Heart left ventricle (tissue), 13 donors: Measurements from ENCODE around the gene PRKAA2.
"Not testable (repeated sequence)": the region's sequence is repeated elsewhere in the genome, so short reads cannot be mapped to it uniquely, and the experiment has no call there.

ENCODE experiments used
- POLR2A ChIP-seq, 2 donors: fragments of 450-650 bp; IDR thresholded peaks; one replicate each; pipeline ENCODE4 v1.6.1; 2017; ENCODE audit warnings: antibody characterized with exemption in 2 of 2, mild to moderate bottlenecking in 2 of 2, moderate library complexity in 2 of 2
- TF ChIP-seq, protein P1 (sequence below), 12 donors: fragments of 200-600 bp; sonication (generic) in 4 of 12; IDR thresholded peaks; one replicate each; pipeline versions ENCODE4 v1.5.0 to v1.8.0; 2018 to 2022; ENCODE audit warnings: antibody characterized with exemption in 12 of 12, mild to moderate bottlenecking in 5 of 12
- donor health status: ischemic (EF 13 %, LVEDD 7.1; RV severe dilation, severe dysfunction).
- donor health status: DM: no; HTN: yes; CAD: no.
- donor health status: DM: no; HTN: no; CAD: no.
- donor health status: ischemic (EF 25% LVEDD 6.9; RV normal size, moderate dysfunction).
- donor health status: ischemic (EF 25% LVEDD 5.7; RV mildly dilated, moderate dysfunction).
- donor health status: ischemic (EF 35%, LVEDD 5.7; RV mildly dilated, moderate dysfunction).
- donor health status: nonischemic (EF 11% LVEDD 7.7; RV severe dilation, severe dysfunction).
- donor health status: DM: yes; HTN: yes; CAD: no.
- donor health status: PGD.
- donor health status: ischemic (EF 29% LVEDD 5.4; RV normal size, mild dysfunction).
- donor health status: nonischemic (EF 23%, LVEDD 6.1; RV moderate dilation, normal function).

GRCh38 chr1:56610770-56611169, 34.3 kb upstream of the PRKAA2 start:
- TF ChIP-seq POLR2A (IDR thresholded peaks at IDR 0.05): not testable (repeated sequence)
- TF ChIP-seq, protein P1, sequence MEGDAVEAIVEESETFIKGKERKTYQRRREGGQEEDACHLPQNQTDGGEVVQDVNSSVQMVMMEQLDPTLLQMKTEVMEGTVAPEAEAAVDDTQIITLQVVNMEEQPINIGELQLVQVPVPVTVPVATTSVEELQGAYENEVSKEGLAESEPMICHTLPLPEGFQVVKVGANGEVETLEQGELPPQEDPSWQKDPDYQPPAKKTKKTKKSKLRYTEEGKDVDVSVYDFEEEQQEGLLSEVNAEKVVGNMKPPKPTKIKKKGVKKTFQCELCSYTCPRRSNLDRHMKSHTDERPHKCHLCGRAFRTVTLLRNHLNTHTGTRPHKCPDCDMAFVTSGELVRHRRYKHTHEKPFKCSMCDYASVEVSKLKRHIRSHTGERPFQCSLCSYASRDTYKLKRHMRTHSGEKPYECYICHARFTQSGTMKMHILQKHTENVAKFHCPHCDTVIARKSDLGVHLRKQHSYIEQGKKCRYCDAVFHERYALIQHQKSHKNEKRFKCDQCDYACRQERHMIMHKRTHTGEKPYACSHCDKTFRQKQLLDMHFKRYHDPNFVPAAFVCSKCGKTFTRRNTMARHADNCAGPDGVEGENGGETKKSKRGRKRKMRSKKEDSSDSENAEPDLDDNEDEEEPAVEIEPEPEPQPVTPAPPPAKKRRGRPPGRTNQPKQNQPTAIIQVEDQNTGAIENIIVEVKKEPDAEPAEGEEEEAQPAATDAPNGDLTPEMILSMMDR (IDR thresholded peaks at IDR 0.05): not testable (repeated sequence)
